ENCODE results near the gene FEM1C.
A peak's percentile ranks its signal among the peaks of the same experiment; 100 is the strongest.

FEM1C gene

GRCh38 chr5:115557667-115558387 is 13.3 kb upstream of the FEM1C start:
- TF ChIP-seq CTCF (conservative IDR thresholded peaks at IDR 0.05), result no peak
- peak overlapping the region; percentile 91 for H3K27ac ChIP-seq

- TF ChIP-seq CTCF (conservative IDR thresholded peaks at IDR 0.05), result no peak
Observed at GRCh38 chr5:115556276-115556675, 11.7 kb upstream of the FEM1C start.

DNA sequence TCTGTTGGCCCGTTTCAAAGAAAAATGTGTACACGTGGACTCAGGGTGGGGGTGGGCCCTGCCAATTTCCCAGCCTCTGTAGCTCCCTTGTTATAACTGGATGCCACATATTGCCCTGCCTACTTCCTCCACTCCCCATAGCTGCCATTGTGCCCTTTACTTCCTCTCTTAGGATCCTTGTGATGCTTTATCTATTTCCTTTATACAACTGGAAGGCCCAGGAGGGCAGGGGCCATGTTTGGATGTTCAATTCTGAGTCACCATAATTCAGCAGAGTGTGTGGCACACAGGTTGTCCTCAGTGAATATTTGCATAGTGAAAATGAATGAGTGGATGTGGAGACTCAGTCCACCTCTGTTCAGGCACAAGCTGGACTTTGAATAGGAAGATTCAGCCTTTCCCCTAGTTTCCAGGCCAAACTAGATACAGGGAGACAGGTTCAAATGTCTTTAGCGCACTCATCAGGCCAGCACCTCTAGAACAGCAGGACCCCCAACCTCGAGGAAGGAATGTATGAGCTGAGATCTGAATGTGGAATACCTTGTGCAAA is 10.6 kb upstream of the FEM1C start:
- H3K27ac ChIP-seq, result peak overlapping the region; percentile 91; the same call in 1 of the 2 replicates
- TF ChIP-seq CTCF (conservative IDR thresholded peaks at IDR 0.05), result no peak

More at GRCh38 chr5:115556276-115556675, 11.7 kb upstream of the FEM1C start:
- peak overlapping the region; percentile 91 for H3K27ac ChIP-seq

GRCh38 chr5:115553082-115553481 is 8.5 kb upstream of the FEM1C start:
- TF ChIP-seq CTCF (conservative IDR thresholded peaks at IDR 0.05), result no peak
- H3K27ac ChIP-seq, result no peak overlapping the region

- no peak for TF ChIP-seq CTCF (conservative IDR thresholded peaks at IDR 0.05)
- no peak overlapping the region for H3K27ac ChIP-seq
Observed at GRCh38 chr5:115551415-115551814, 6.8 kb upstream of the FEM1C start.

DNA sequence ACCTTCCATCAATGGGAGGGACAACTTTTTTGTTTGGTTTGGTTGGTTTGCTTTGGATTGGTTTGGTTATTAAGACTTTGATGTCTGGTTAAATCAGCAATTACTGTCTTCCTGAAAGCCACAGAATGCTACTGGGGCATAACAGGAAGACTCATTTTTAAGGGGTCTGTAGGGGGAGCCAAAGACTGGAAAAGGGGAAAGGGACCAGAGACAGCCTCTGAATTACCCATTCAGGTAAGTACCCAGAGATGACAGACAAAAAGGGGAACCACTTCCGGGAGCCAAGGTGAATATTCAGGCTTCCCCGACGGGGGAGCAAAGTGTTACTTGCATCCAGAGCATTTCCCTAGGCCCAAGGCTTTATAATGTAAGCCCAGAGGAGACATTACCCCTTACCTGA is 4.6 kb upstream of the FEM1C start:
- H3K27ac ChIP-seq, result no peak overlapping the region
- TF ChIP-seq CTCF (conservative IDR thresholded peaks at IDR 0.05), result no peak

- TF ChIP-seq CTCF (conservative IDR thresholded peaks at IDR 0.05), result no peak
- no peak overlapping the region for H3K27ac ChIP-seq
Observed at GRCh38 chr5:115548683-115549082, 4.1 kb upstream of the FEM1C start.

All from VCaP (cell line).